Osteocyte (in vitro differentiated cells): ENCODE results near the gene TPD52L2. TPM values are rescaled to one million over a fixed set of nuclear protein-coding genes. Genes with fewer than 3 reads are reported as not detected.
"Not testable (repeated sequence)": the region's sequence is repeated elsewhere in the genome, so short reads cannot be mapped to it uniquely, and the experiment has no call there.

Experiments
- DNase-seq: peaks from one replicate; pipeline ENCODE4 v3.0.0; 2021; ENCODE audit warnings: mixed read lengths; ENCODE audit not compliant: unreplicated experiment; ENCODE audit errors: extremely low spot score
- H3K27ac Mint-ChIP-seq: one replicate; pipeline ENCODE4 v1.8.0; 2021; ENCODE audit warnings: mild to moderate bottlenecking, mixed read lengths; ENCODE audit not compliant: unreplicated experiment
- H3K27me3 Mint-ChIP-seq: one replicate; pipeline ENCODE4 v1.8.0; 2021; ENCODE audit warnings: mixed read lengths; ENCODE audit not compliant: unreplicated experiment
- H3K36me3 Mint-ChIP-seq: one replicate; pipeline ENCODE4 v1.8.0; 2021; ENCODE audit warnings: mixed read lengths; ENCODE audit not compliant: unreplicated experiment
- H3K4me1 Mint-ChIP-seq: one replicate; pipeline ENCODE4 v1.8.0; 2021; ENCODE audit warnings: mixed read lengths; ENCODE audit not compliant: unreplicated experiment
- H3K4me3 Mint-ChIP-seq: one replicate; pipeline ENCODE4 v1.8.0; 2021; ENCODE audit warnings: mild to moderate bottlenecking, moderate library complexity, mixed read lengths; ENCODE audit not compliant: unreplicated experiment
- H3K9me3 Mint-ChIP-seq: one replicate; pipeline ENCODE4 v1.8.0; 2021; ENCODE audit warnings: mixed read lengths; ENCODE audit not compliant: unreplicated experiment
- total RNA-seq: library from RNA; stranded (reverse); gene quantifications from 2 replicates; pipeline ENCODE4 v1.2.1, GENCODE V29; 2021
- TF ChIP-seq, protein P1 (sequence below): fragments of 200-600 bp; sonication (generic); IDR thresholded peaks from 2 replicates; pipeline ENCODE4 v1.5.0; 2021; ENCODE audit warnings: antibody characterized with exemption, mild to moderate bottlenecking, moderate library complexity

TPD52L2 gene
- total RNA-seq, 1 donor from 2014 or later: 102 TPM

DNA sequence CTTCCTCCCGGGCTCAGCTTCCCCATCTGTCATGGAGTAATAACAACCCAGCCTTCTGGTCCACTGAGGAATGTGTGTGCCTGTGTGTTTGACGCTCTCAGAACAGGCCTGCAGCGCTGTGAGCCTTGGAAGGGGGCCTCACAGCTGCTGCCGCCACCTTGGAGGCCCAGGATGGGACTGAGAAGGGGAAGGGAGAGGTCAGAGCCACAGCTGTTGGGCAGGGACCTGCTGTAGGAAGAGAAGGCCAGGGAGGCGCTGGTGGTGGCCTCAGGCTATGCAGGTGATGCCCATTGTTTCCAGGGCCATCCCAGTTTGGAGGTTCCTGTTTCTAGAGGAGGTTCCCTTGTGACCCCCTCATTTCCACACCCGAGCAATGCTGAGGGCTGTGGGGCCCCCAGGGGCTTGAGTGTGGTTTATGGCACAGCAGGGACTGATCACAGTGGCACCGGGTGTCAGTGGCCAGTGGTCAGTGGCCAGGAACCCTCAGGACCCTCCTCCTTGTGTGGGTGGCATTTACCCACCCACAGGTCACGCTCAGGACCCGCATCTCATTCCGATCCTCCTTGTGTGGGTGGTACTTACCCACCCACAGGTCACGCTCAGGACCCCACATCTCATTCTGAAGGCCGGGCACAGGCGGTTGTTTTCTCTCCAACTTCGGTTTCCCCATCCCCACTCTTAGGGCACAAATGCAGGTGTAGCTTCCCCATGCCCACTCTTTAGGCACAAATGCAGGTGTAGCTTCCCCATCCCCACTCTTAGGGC lies 14.0 kb downstream of the TPD52L2 start:
- no peaks in the 10 kb centered on the region for H3K9me3 Mint-ChIP-seq

DNA sequence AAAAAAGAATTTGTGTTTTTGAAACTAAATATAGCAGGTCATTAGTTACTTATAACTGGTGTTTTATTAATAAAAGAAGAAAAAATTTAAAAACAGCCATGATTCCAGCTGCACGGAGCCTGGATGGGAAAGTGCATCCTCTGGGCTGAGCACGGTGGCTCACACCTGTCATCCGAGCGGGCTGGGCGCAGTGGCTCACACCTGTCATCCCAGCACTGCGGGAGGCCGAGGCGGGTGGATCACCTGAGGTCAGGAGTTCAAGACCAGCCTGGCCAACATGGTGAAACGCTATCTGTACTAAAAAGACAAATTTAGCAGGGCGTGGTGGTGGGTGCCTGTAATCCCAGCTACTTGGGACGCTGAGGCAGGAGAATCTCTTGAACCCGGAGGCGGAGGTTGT lies 15.8 kb downstream of the TPD52L2 start:
- not testable (repeated sequence) for H3K4me3 Mint-ChIP-seq, H3K27me3 Mint-ChIP-seq, H3K27ac Mint-ChIP-seq, DNase-seq, H3K4me1 Mint-ChIP-seq, H3K9me3 Mint-ChIP-seq
- peaks cover 18% of the 10 kb centered on the region for H3K36me3 Mint-ChIP-seq

More for the DNA sequence above, 14.0 kb downstream of the TPD52L2 start:
- Mint-ChIP-seq H3K27me3 (no peaks in the 10 kb centered on the region), H3K4me1 (no peaks in the 10 kb centered on the region), H3K27ac (no peak overlapping the region), H3K4me3 (no peak overlapping the region), H3K36me3 (peaks cover 22% of the 10 kb centered on the region)
- DNase-seq: no peak
- TF ChIP-seq, protein P1, sequence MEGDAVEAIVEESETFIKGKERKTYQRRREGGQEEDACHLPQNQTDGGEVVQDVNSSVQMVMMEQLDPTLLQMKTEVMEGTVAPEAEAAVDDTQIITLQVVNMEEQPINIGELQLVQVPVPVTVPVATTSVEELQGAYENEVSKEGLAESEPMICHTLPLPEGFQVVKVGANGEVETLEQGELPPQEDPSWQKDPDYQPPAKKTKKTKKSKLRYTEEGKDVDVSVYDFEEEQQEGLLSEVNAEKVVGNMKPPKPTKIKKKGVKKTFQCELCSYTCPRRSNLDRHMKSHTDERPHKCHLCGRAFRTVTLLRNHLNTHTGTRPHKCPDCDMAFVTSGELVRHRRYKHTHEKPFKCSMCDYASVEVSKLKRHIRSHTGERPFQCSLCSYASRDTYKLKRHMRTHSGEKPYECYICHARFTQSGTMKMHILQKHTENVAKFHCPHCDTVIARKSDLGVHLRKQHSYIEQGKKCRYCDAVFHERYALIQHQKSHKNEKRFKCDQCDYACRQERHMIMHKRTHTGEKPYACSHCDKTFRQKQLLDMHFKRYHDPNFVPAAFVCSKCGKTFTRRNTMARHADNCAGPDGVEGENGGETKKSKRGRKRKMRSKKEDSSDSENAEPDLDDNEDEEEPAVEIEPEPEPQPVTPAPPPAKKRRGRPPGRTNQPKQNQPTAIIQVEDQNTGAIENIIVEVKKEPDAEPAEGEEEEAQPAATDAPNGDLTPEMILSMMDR: no peak

DNA sequence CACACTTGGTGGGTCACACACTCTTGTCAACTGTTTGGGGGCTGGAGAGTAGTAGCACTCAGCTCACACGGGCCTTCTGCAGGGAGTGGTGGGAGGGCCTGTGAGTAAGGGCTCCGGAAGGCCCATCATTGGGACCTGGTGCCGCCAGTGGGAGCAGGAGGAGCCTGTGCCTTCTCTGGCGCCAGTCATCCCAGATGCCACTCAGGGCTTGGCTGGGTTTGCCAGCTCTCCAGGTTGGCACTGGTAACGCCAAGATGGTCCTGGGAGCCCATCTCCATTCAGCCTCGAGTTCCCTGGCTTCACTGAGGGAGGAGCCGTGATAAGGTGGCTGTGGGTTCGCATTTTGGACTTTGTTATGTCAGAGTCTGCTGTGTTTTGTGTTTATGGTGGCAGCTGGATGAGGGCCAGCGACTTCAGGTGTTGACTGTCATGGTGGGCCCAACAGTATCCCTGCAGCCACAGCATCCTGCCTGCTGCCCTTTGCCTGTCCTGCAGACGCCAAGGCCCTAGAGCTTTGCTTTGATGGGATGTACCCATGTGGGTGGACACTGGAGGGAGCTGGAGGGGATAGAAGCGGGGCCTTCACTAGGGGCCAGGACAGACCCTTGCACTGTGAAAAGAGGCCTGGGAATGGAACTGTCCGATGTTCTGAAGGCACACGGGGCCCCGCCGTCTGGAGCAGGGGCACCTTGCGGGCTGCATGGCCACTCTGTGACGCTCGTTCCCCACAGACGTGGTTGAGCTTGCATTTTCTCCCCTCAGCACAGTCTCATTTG lies 16.6 kb downstream of the TPD52L2 start:
- H3K36me3 Mint-ChIP-seq: peaks cover 12% of the 10 kb centered on the region
- TF ChIP-seq, protein P1: no peak
- H3K4me1 Mint-ChIP-seq: no peaks in the 10 kb centered on the region
- H3K9me3 Mint-ChIP-seq: no peaks in the 10 kb centered on the region
- H3K4me3 Mint-ChIP-seq: no peak overlapping the region
- H3K27me3 Mint-ChIP-seq: no peaks in the 10 kb centered on the region
- DNase-seq: no peak
- H3K27ac Mint-ChIP-seq: no peak overlapping the region

DNA sequence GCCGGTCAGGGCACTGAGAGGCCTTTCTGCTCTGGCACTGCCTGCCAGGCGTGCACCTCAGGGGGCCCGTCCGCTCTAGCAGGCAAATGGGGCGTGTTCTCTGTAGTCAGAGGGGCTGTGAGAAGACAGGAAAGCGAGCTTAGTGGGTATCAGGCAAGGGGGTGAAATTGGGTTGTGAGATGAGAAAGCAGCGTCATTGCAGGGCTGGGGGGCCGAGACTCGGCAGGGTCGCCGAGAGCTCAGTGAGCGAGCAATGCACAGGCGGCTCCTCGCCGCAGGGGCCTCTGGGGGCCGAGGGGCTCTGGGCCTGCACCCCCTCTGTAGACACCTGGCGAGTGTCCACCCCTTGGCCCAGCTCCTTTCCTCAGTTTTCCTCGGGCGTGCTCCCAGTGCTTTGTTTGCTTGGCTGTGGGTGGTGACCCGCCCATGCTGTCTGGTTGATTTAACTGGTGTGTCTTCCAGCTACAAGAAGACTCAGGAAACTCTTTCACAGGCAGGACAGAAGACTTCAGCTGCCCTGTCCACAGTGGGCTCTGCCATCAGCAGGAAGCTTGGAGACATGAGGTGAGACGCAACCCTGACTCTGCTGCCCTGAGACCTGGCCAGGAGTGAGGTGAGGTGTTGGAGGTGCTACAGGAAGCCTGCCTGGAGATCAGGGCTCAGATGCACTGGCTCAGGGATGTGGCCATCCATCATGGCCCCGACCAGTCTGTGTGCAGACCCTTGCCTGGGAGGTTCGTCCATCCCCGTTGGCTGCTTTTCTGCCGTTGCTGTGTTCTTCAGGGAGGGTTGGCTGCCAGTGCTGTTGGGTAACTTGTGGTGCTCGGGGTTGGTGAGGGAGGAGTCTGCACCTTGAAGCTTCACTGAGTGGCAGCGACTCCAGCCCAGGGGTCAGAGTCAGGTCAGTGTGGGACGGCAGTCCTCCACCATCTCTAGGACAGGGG lies 17.5 kb downstream of the TPD52L2 start:
- no peak overlapping the region for H3K4me3 Mint-ChIP-seq
- no peaks in the 10 kb centered on the region for H3K27me3 Mint-ChIP-seq
- TF ChIP-seq, protein P1: no peak
- H3K27ac Mint-ChIP-seq: no peak overlapping the region
- no peaks in the 10 kb centered on the region for H3K4me1 Mint-ChIP-seq
- H3K9me3 Mint-ChIP-seq: no peaks in the 10 kb centered on the region
- no peak for DNase-seq
- H3K36me3 Mint-ChIP-seq: peaks cover 15% of the 10 kb centered on the region

DNA sequence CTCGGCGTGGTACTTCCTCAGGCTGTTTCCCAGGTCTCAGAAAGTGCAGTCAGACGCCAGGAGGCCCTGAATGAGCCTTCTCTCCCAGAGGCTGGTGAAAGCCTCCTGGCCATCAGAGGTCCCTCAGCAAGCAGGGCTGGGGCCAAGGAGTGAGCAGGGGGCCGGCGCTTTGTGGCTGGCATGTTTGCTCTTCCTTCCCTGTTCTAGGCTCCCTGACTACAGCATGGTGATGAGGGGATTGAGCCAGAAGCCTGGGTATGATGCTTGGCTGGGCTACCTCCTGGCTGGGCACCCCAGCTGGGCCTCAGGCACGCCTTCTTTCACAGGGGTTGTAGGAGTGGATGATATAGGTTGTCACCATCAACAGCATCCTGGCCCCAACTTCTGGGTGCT lies 18.1 kb downstream of the TPD52L2 start:
- Mint-ChIP-seq H3K27me3 (no peaks in the 10 kb centered on the region), H3K36me3 (peaks cover 16% of the 10 kb centered on the region), H3K4me1 (no peaks in the 10 kb centered on the region), H3K9me3 (no peaks in the 10 kb centered on the region), H3K4me3 (no peak overlapping the region), H3K27ac (no peak overlapping the region)
- no peak for DNase-seq
- TF ChIP-seq, protein P1: no peak
